Nephron (organoid): ENCODE results near the gene DDX10.

Source experiments
- H3K27ac Mint-ChIP-seq, 3 experiments: 2 replicates each; pipeline ENCODE4 v1.8.0; 2020; ENCODE audit warnings: mixed read lengths in 3 of 3, mild to moderate bottlenecking in 2 of 3, moderate library complexity in 1 of 3
- H3K27me3 Mint-ChIP-seq: 2 replicates; pipeline ENCODE4 v1.8.0; 2021; ENCODE audit warnings: low read depth, mild to moderate bottlenecking, moderate library complexity, mixed read lengths
- H3K36me3 Mint-ChIP-seq: 2 replicates; pipeline ENCODE4 v1.8.0; 2020; ENCODE audit warnings: low read depth, mixed read lengths
- H3K4me1 Mint-ChIP-seq: 2 replicates; pipeline ENCODE4 v1.8.0; 2020; ENCODE audit warnings: mixed read lengths
- H3K4me3 Mint-ChIP-seq, 3 experiments: 2 replicates each; pipeline ENCODE4 v1.8.0; 2020; ENCODE audit warnings: mild to moderate bottlenecking in 3 of 3, mixed read lengths in 3 of 3, moderate library complexity in 2 of 3
- H3K9me3 Mint-ChIP-seq: 2 replicates; pipeline ENCODE4 v1.8.0; 2020; ENCODE audit warnings: mixed read lengths
- CTCF ChIP-seq, 3 experiments: fragments of 200-600 bp; sonication (generic); IDR thresholded peaks; one replicate each; pipeline ENCODE4 v1.5.0; 2021; ENCODE audit warnings: antibody characterized with exemption in 3 of 3; ENCODE audit not compliant: unreplicated experiment in 3 of 3

Gene DDX10

GRCh38 chr11:108877178-108877577 lies 212.3 kb downstream of the DDX10 start:
- Mint-ChIP-seq H3K27ac (no peak overlapping the region), H3K4me1 (peaks cover 26% of the 10 kb centered on the region), H3K27me3 (no peaks in the 10 kb centered on the region), H3K36me3 (no peaks in the 10 kb centered on the region), H3K4me3 (no peak overlapping the region), H3K9me3 (no peaks in the 10 kb centered on the region)
- TF ChIP-seq CTCF (IDR thresholded peaks at IDR 0.05; ENCODE audit: unreplicated experiment in 3 of 3): no peak

DNA sequence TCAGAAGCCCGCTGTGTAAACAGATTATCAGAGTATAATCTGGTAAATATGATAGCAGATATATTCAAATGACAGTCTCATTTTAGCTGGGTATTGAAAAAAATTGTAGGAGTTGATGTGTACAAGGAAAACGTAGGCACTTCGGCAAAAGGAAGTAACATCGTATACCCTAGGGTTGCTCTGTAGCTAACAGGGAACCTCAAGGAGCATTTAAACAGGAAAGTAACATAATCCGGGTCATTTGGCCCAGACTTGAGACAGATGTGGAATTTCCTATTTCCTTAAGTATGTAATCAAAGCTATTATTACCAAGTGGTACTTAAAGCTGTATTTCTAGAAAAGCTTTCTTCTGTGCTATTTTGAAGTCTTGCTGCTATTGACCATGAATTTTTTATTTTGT lies 215.6 kb downstream of the DDX10 start:
- Mint-ChIP-seq H3K4me1 (peaks cover 10% of the 10 kb centered on the region), H3K27ac (no peak overlapping the region), H3K27me3 (no peaks in the 10 kb centered on the region), H3K9me3 (no peaks in the 10 kb centered on the region), H3K4me3 (no peak overlapping the region), H3K36me3 (no peaks in the 10 kb centered on the region)
- no peak for TF ChIP-seq CTCF (IDR thresholded peaks at IDR 0.05; ENCODE audit: unreplicated experiment in 3 of 3)

- Mint-ChIP-seq H3K27ac (no peak overlapping the region), H3K4me1 (peaks cover 16% of the 10 kb centered on the region), H3K4me3 (no peak overlapping the region), H3K36me3 (no peaks in the 10 kb centered on the region), H3K27me3 (no peaks in the 10 kb centered on the region), H3K9me3 (no peaks in the 10 kb centered on the region)
- TF ChIP-seq CTCF (IDR thresholded peaks at IDR 0.05; ENCODE audit: unreplicated experiment in 3 of 3): no peak
Measured at GRCh38 chr11:108881131-108881530, 216.3 kb downstream of the DDX10 start.

DNA sequence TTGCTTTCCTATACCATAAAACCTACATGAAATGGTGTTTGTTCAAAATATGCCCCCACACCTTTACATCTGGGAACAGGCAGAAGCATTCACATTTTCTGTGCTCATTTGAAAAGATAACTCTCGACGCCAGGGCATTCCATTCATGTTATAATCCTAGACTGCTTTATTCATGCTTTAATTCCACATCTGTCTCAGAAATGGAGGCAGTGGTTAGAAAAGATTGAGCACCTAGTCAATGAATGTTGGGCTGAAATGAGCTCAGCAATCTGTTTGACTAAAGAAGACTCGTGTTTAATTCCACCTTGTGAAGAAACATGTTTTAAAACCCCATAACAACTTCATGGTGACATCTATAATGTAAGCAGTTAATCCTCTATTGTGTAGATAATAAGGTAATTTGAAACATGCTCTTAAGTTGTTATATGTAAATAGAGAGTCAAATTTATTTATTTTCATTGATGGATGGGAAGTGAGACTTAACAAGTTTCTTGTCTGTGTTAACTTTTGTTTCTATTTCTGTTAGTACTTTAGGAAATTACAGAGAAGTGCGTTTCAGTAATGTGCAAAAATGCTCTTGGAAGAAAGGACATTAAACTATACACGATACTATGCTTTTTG lies 217.5 kb downstream of the DDX10 start:
- Mint-ChIP-seq H3K27me3 (no peaks in the 10 kb centered on the region), H3K27ac (no peak overlapping the region), H3K4me1 (peaks cover 12% of the 10 kb centered on the region), H3K4me3 (no peak overlapping the region), H3K9me3 (no peaks in the 10 kb centered on the region), H3K36me3 (no peaks in the 10 kb centered on the region)
- TF ChIP-seq CTCF (IDR thresholded peaks at IDR 0.05; ENCODE audit: unreplicated experiment in 3 of 3): no peak

DNA sequence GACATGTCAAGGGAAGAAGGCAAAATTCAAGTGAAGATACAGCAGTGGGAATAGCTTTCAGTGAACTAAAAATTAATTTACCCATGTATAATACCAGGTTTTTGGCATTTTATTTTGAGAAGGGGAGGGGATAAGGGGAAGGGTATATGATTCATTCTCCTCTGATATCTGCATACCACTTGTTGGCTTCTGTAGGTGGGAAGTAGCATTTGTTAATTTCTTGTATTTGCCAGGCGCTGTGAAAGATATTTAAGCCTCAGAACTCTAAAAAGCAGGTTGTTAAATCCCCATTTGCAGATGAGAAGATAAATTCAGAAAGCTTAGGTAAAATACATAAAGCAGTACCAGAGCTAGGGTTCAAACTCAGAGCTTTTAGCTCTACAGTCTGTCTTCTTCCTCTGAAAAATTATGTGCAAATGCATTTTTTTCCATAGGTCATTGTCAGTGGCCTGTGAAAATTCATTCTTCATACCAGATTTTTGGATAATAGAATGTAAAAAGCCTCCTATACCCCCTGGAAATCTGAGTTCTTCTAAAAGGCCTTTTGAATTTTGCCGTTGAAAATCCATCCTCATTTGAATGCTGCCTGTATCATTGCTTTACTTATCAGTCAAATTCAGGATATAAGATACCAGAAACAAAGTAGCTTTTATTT lies 221.3 kb downstream of the DDX10 start:
- Mint-ChIP-seq H3K4me3 (no peak overlapping the region), H3K27me3 (no peaks in the 10 kb centered on the region), H3K4me1 (peaks cover 23% of the 10 kb centered on the region), H3K27ac (no peak overlapping the region), H3K36me3 (no peaks in the 10 kb centered on the region), H3K9me3 (no peaks in the 10 kb centered on the region)
- TF ChIP-seq CTCF (IDR thresholded peaks at IDR 0.05; ENCODE audit: unreplicated experiment in 3 of 3): no peak

- Mint-ChIP-seq H3K36me3 (no peaks in the 10 kb centered on the region), H3K9me3 (no peaks in the 10 kb centered on the region), H3K27me3 (no peaks in the 10 kb centered on the region), H3K27ac (no peak overlapping the region), H3K4me1 (peaks cover 28% of the 10 kb centered on the region), H3K4me3 (no peak overlapping the region)
- TF ChIP-seq CTCF (IDR thresholded peaks at IDR 0.05; ENCODE audit: unreplicated experiment in 3 of 3): no peak
Measured at GRCh38 chr11:108886660-108887009, 221.8 kb downstream of the DDX10 start.
